Measurements from ENCODE around the gene STEAP4. TPM values are rescaled to one million over a fixed set of nuclear protein-coding genes. Genes with fewer than 3 reads are reported as not detected.

Gene STEAP4
- total RNA-seq, 2 experiments from 2014 or later, result not detected

DNA sequence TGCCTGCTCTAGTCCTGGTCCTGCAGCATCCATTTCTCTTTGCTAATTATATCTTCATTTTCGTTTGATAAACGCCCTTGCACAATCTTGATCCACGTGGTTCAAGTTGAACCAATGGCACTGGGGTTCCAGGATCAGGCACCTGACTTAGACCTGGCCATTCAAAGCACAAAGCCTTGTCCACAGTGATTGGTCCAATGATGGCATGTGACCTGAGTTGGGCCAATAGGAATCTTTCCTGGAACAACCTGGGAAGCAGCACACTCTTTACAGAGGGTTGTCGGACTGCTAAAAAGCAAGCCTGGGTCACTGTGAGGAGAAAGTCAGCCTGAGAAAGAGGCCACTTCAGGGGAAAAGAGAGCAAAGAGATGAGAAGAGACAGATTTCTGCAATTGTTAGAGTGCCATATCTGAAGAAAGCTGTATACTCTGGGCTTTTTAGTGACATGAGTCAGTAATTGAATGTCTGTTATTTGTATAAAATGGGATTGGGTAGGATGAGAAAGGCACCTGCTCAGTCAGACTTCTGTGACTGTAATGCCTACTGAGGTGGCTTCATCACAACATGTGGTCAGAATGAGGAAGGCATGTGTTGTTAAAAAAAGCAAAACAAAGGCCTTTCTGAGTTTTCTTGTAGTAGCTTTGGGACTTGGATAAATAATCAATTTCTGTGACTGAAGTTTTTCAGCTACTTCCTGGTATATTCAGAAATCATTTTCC lies 4.4 kb upstream of the STEAP4 start:
- no peaks in the 10 kb centered on the region for H3K4me1 Mint-ChIP-seq (ENCODE audit: low read depth)
- H3K36me3 Mint-ChIP-seq (ENCODE audit: low read depth), result no peaks in the 10 kb centered on the region
- peaks cover 10 to 19% of the 10 kb centered on the region in 2 experiments for H3K27me3 ChIP-seq (ENCODE audit: control insufficient read depth in 1 of 2, insufficient read depth in 2 of 2, low read length in 2 of 2)
- H3K9me3 Mint-ChIP-seq, result no peaks in the 10 kb centered on the region
- H3K27ac Mint-ChIP-seq, result no peak overlapping the region
- no peak overlapping the region for H3K4me3 Mint-ChIP-seq
- H3K4me3 ChIP-seq (ENCODE audit: low read length), result no peak overlapping the region
- POLR2A ChIA-PET, result no interaction called here
- no peak overlapping the region for H3K27ac ChIP-seq (ENCODE audit: low read depth in 1 of 2, low read length in 2 of 2)
- H3K4me1 ChIP-seq (ENCODE audit: insufficient read depth, low read length), result peaks cover 8% of the 10 kb centered on the region
- ATAC-seq (ENCODE audit: poor library complexity) (no peak), DNase-seq (peak in 1 of 14 experiments; percentile 17)
- H3K27me3 Mint-ChIP-seq, result peaks cover 43% of the 10 kb centered on the region
- CTCF ChIA-PET, result no interaction called here
- no peaks in the 10 kb centered on the region for H3K36me3 ChIP-seq (ENCODE audit: insufficient read depth, low read length)
- intact Hi-C loops (cut with DNase I, micrococcal nuclease), result no loop called here
- TF ChIP-seq, protein P1, sequence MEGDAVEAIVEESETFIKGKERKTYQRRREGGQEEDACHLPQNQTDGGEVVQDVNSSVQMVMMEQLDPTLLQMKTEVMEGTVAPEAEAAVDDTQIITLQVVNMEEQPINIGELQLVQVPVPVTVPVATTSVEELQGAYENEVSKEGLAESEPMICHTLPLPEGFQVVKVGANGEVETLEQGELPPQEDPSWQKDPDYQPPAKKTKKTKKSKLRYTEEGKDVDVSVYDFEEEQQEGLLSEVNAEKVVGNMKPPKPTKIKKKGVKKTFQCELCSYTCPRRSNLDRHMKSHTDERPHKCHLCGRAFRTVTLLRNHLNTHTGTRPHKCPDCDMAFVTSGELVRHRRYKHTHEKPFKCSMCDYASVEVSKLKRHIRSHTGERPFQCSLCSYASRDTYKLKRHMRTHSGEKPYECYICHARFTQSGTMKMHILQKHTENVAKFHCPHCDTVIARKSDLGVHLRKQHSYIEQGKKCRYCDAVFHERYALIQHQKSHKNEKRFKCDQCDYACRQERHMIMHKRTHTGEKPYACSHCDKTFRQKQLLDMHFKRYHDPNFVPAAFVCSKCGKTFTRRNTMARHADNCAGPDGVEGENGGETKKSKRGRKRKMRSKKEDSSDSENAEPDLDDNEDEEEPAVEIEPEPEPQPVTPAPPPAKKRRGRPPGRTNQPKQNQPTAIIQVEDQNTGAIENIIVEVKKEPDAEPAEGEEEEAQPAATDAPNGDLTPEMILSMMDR (IDR thresholded peaks at IDR 0.05), result no peak
- peaks cover 0 to 6% of the 10 kb centered on the region in 2 experiments for H3K9me3 ChIP-seq (ENCODE audit: control insufficient read depth in 1 of 2, insufficient read depth in 1 of 2, low read length in 2 of 2)

DNA sequence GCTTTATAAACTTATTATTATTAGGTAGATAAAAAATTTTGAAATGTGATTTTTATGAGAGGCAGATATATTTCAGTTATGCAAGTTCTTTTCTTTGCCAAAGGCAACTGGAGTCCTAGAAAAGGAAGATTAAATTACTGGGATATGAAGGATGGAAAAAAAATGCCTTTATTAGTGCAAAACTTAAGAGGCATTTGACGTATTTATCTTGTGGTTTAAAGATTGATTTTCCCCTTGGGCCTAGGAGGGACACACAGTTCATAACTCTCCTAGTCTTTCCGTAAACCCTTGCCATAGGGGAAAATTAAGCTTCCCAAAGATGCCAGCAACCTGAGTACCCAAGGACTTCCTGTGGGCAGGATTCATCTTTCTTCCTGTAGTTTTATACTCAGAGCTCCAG lies 3.1 kb upstream of the STEAP4 start:
- Histone ChIP-seq H3K36me3 (ENCODE audit: insufficient read depth, low read length) (no peaks in the 10 kb centered on the region), H3K4me1 (ENCODE audit: insufficient read depth, low read length) (peaks cover 8% of the 10 kb centered on the region), H3K27ac (ENCODE audit: low read depth in 1 of 2, low read length in 2 of 2) (no peak overlapping the region), H3K4me3 (ENCODE audit: low read length) (no peak overlapping the region), H3K27me3 (ENCODE audit: control insufficient read depth in 1 of 2, insufficient read depth in 2 of 2, low read length in 2 of 2) (peaks cover 12 to 21% of the 10 kb centered on the region in 2 experiments), H3K9me3 (ENCODE audit: control insufficient read depth in 1 of 2, insufficient read depth in 1 of 2, low read length in 2 of 2) (peaks cover 0 to 6% of the 10 kb centered on the region in 2 experiments)
- no peak for ATAC-seq (ENCODE audit: poor library complexity)
- peaks cover 55% of the 10 kb centered on the region for H3K27me3 Mint-ChIP-seq
- intact Hi-C loops (cut with DNase I, micrococcal nuclease), result no loop called here
- POLR2A ChIA-PET, result no interaction called here
- no peak for DNase-seq
- H3K36me3 Mint-ChIP-seq (ENCODE audit: low read depth), result no peaks in the 10 kb centered on the region
- no peak overlapping the region for H3K27ac Mint-ChIP-seq
- TF ChIP-seq, protein P1 (IDR thresholded peaks at IDR 0.05), result no peak
- H3K4me1 Mint-ChIP-seq (ENCODE audit: low read depth), result no peaks in the 10 kb centered on the region
- H3K4me3 Mint-ChIP-seq, result no peak overlapping the region
- no peaks in the 10 kb centered on the region for H3K9me3 Mint-ChIP-seq
- CTCF ChIA-PET, result no interaction called here

DNA sequence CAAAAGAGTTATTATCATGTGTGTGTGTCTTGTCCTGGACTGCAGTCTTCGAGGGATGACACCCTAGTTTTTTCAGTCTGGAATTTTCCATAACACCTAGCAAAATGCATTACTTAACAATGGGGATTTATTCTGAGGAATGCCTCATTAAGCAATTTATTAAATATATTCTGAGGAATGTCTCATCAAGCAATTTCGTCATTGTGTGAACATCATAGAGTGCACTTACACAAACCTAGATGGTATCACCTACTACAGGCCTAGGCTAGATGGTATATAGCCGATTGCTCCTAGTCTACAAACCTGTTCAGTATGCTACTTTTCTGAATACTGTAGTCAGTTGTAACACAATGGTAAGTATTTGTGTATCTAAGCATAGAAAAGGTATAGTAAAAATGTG lies 1.1 kb upstream of the STEAP4 start:
- Histone ChIP-seq H3K36me3 (ENCODE audit: insufficient read depth, low read length) (no peaks in the 10 kb centered on the region), H3K4me3 (ENCODE audit: low read length) (no peak overlapping the region), H3K9me3 (ENCODE audit: control insufficient read depth in 1 of 2, insufficient read depth in 1 of 2, low read length in 2 of 2) (peaks cover 0 to 6% of the 10 kb centered on the region in 2 experiments), H3K4me1 (ENCODE audit: insufficient read depth, low read length) (peaks cover 8% of the 10 kb centered on the region), H3K27me3 (ENCODE audit: control insufficient read depth in 1 of 2, insufficient read depth in 2 of 2, low read length in 2 of 2) (peaks cover 12 to 21% of the 10 kb centered on the region in 2 experiments), H3K27ac (ENCODE audit: low read depth in 1 of 2, low read length in 2 of 2) (no peak overlapping the region)
- Mint-ChIP-seq H3K4me1 (ENCODE audit: low read depth) (no peaks in the 10 kb centered on the region), H3K36me3 (ENCODE audit: low read depth) (no peaks in the 10 kb centered on the region), H3K9me3 (no peaks in the 10 kb centered on the region), H3K27ac (no peak overlapping the region), H3K4me3 (no peak overlapping the region), H3K27me3 (peaks cover 60% of the 10 kb centered on the region)
- POLR2A ChIA-PET, result no interaction called here
- CTCF ChIA-PET, result interaction anchor here (0.9 kb wide), 1 partner anchor 10 kb away, joined by 3 read pairs; no protein-coding TSS in a partner anchor
- TF ChIP-seq, protein P1 (IDR thresholded peaks at IDR 0.05), result no peak
- ATAC-seq (ENCODE audit: poor library complexity) (no peak), DNase-seq (no peak)
- intact Hi-C loops (cut with DNase I, micrococcal nuclease), result no loop called here
